CD4-positive, alpha-beta T cell treated with Interleukin-21 for 1 hour (primary cell): ENCODE measurements around the gene IL17RA.

Experiments
- DNase-seq: peaks from one replicate; pipeline ENCODE4 v3.0.0-alpha.2; 2020

IL17RA gene

DNA sequence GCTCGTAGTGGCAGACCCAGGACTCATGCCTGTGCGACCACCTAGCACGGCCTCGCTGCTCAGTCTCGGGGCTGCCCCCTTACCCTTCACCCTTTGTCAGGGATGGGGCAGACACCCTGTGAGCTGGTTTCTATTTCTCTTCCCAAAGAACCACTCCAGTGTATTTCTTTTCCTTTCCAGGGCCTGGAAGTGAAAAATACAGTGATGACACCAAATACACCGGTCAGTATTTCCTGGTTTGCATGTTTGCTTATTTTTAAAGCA, 22.7 kb downstream of the IL17RA start:
- DNase-seq = no peak

DNA sequence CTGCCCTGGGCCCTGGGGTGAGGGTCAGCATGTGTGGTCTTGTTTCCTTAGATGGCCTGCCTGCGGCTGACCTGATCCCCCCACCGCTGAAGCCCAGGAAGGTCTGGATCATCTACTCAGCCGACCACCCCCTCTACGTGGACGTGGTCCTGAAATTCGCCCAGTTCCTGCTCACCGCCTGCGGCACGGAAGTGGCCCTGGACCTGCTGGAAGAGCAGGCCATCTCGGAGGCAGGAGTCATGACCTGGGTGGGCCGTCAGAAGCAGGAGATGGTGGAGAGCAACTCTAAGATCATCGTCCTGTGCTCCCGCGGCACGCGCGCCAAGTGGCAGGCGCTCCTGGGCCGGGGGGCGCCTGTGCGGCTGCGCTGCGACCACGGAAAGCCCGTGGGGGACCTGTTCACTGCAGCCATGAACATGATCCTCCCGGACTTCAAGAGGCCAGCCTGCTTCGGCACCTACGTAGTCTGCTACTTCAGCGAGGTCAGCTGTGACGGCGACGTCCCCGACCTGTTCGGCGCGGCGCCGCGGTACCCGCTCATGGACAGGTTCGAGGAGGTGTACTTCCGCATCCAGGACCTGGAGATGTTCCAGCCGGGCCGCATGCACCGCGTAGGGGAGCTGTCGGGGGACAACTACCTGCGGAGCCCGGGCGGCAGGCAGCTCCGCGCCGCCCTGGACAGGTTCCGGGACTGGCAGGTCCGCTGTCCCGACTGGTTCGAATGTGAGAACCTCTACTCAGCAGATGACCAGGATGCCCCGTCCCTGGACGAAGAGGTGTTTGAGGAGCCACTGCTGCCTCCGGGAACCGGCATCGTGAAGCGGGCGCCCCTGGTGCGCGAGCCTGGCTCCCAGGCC, 23.7 kb downstream of the IL17RA start:
- no peak for DNase-seq

- no peak for DNase-seq
Observed at GRCh38 chr22:17109113-17109865, 24.5 kb downstream of the IL17RA start.

DNA sequence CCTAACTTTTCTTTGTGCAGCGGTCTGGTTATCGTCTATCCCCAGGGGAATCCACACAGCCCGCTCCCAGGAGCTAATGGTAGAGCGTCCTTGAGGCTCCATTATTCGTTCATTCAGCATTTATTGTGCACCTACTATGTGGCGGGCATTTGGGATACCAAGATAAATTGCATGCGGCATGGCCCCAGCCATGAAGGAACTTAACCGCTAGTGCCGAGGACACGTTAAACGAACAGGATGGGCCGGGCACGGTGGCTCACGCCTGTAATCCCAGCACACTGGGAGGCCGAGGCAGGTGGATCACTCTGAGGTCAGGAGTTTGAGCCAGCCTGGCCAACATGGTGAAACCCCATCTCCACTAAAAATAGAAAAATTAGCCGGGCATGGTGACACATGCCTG, 25.2 kb downstream of the IL17RA start:
- DNase-seq = no peak

DNA sequence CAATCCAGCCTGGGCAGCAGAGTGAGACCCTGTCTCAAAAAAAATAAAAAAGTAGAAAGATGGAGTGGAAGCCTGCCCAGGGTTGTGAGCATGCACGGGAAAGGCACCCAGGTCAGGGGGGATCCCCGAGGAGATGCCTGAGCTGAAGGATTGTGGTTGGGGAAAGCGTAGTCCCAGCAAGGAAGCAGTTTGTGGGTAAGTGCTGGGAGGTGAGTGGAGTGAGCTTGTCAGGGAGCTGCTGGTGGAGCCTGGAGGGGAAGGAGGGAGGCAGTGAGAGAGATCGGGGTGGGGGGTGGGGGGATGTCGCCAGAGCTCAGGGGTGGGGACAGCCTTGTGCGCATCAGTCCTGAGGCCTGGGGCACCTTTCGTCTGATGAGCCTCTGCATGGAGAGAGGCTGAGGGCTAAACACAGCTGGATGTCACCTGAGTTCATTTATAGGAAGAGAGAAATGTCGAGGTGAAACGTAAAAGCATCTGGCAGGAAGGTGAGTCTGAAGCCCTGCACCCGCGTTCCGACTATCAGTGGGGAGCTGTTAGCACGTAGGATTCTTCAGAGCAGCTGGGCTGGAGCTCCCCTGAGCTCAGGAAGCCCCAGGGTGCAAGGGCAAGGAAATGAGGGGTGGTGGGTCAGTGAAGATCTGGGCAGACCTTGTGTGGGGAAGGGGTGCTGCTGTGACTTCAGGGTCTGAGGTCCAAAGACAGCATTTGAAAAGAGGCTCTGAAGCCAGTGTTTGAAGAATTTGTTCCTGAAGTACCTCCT, 26.2 kb downstream of the IL17RA start:
- no peak for DNase-seq

- no peak for DNase-seq
Observed at GRCh38 chr22:17112491-17113042, 27.8 kb downstream of the IL17RA start.

- no peak for DNase-seq
Observed at GRCh38 chr22:17113600-17113999, 28.8 kb downstream of the IL17RA start.

GRCh38 chr22:17114173-17114897, 29.5 kb downstream of the IL17RA start:
- no peak for DNase-seq

- no peak for DNase-seq
Observed at GRCh38 chr22:17114898-17115235, 30.1 kb downstream of the IL17RA start.

GRCh38 chr22:17115236-17115635, 30.4 kb downstream of the IL17RA start:
- no peak for DNase-seq

DNA sequence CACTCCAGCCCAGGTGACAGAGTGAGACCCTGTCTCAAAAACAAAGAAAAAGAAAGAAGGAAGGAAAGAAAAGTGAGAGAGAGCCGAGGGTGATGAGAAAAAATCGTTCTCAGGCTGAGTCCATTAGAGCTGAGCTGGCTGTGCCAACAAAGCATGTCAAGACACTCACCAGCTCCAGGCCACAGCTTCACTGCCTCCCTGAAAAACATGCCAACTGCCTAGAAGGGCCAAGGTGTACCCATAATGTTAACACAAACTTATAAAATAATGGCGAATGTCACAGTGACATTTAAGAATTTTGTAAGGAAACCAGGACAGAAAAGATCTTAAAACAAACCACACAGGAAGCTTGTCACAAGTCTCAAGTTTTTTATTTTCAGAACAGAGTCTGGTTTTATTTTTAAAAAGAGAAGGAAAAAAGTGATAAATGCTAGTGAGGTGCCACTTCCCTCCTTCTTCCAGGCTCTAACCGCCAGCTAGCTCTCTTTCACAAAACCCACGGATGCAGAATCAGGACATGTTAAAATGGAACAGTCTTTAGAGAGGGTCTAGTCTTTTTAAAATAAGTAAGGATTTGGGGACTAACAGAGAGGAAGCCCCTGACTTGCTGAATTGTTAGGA, 31.3 kb downstream of the IL17RA start:
- no peak for DNase-seq

DNA sequence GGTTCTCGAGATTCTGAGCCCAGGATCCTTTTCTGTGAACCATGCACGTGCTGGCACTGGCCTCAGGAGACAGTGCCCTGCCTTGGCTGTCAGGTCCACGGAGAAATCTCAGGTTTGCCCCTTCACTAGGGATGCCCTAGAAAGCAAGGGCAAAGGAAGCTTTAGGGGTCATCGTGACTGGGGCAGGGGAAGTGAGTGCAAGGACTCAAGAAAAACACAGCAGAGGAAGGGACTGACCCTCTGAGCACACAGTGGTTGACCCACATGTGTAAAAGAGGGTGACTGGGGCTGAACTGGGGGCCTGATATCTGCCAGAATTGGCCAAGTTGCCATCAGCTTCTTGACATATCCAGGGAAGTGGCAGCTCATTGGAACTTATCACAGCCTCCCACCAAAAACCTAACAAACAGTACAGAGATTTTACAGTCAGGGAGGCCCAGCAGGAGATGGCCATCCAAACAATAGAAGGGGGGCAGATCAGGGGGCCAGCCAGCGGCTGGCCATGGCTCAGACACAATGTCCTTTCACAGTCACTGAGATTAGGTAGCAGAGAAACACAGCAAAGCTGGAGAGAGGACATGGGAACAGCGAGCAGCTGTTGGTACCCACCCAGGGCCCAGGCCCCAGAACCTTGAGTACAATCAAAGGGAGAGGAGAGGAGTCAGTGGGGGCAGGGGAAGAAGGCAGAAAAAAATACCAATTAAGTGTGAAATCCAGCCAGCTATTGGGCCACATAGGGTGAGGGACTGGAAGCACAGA, 32.0 kb downstream of the IL17RA start:
- DNase-seq = no peak

- DNase-seq = no peak
Observed at GRCh38 chr22:17117400-17117799, 32.6 kb downstream of the IL17RA start.

- DNase-seq = peak; percentile 21
Observed at GRCh38 chr22:17117890-17118289, 33.1 kb downstream of the IL17RA start.

GRCh38 chr22:17118342-17118741, 33.5 kb downstream of the IL17RA start:
- DNase-seq = no peak

DNA sequence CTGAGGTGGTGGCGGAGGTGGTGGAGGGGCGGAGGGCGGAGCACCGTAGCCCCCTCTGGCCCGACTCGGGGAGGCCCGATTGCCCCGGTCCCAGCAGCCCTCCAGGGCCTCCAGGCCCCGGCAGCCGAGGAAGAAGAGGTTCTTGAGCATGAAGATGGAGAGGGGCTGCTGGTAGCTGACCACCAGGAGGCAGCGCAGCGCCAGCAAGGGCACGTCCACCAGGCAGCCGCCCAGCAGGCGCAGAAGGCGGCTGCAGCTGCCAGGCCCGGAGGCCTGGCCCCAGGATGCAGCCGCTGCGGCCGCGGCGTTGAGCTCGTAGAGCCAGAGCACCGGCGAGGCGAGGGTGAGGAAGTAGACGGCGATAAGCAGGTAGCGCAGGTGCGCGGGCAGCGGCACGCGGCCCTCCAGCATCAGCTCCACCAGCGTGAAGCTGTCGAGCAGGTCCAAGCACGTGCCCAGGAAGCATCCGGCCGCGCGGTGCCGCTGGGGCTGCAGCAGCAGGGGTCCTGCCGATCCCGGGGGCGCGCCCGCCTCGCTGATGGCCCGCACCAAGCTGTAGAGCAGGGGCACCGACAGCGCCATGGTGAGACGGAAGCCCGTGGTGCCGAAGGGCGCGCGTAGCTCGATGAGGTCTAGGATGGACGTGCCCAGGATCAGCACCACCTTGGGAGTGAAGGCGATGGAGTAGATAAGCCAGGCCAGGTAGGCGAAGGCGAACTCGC, 34.8 kb downstream of the IL17RA start:
- no peak for DNase-seq

- DNase-seq = peak; percentile 64
Observed at GRCh38 chr22:17120281-17120680, 35.5 kb downstream of the IL17RA start.

- DNase-seq = no peak
Observed at GRCh38 chr22:17120711-17121232, 36.0 kb downstream of the IL17RA start.

DNA sequence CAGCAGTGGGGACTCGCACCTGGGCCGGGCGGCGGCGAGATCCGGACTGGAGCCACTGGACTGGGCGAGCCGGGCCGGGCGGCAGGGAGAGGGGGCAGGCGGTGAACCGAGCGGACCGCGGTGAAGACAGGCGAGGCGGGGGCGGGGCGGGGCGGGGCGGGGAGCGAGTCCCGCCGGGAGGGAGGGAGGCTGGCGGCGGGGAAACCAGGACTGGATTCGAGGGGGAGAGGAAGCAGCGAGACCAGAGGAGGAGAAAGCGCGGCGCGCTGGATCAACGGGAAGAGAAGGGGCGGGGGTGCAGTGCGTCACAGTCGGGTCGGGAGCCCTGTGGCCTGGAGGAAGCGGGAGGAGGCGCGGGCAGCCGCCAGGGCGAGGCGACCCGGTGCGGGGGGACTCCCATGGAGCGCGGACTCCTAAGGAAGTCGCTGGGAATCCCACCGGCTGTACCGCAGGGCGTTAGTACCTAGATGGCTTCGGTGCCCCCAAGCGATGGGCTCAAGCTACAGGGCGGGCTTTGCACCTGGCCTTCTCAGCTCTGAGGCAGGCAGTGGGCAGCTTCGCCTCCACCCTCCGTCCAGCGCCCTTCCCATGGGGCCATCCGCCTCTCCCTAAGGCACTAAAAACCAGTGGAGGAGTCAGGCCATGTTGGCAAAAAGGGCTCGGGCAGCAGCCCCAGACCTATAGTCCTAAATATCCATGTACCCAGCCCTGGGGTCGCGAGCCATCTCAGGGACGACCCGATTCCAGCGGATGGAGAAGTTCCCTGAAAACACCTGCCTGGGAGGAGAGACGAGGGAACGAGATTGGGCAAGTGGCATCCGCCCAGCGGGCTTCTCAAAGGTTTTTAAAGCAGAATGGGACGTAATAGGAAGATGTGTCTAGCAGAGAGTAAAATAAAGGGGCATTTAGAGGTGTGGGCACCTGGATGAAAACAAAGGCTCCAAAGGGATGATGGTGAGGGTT, 36.7 kb downstream of the IL17RA start, which contains the start of gene TMEM121B:
Gene TMEM121B, minus strand, starts transcription at position 128 of the 963 bp plus-strand sequence. CDS start 233 bp downstream, outside the sequence.
- DNase-seq = no peak
